GM12874 (cell line): ENCODE data around the gene SF1.

Source experiments
- CTCF ChIP-seq: IDR thresholded peaks from 2 replicates; pipeline ENCODE4 v1.5.1; 2011; ENCODE audit warnings: low read depth, mild to moderate bottlenecking, control low read depth, low read length, moderate library complexity; ENCODE audit not compliant: insufficient read depth

SF1 gene

GRCh38 chr11:64754124-64754918 lies 24.0 kb downstream of the SF1 start:
- no peak for TF ChIP-seq CTCF

GRCh38 chr11:64753380-64754123 lies 24.8 kb downstream of the SF1 start:
- TF ChIP-seq CTCF = no peak

- TF ChIP-seq CTCF = no peak
Measured at GRCh38 chr11:64753019-64753379, 25.3 kb downstream of the SF1 start.

GRCh38 chr11:64752175-64752970 lies 26.0 kb downstream of the SF1 start:
- no peak for TF ChIP-seq CTCF

GRCh38 chr11:64751580-64751979 lies 26.8 kb downstream of the SF1 start:
- no peak for TF ChIP-seq CTCF

- no peak for TF ChIP-seq CTCF
Measured at GRCh38 chr11:64751136-64751535, 27.2 kb downstream of the SF1 start.
